ENCODE measurements around the gene PIGU. TPM values are rescaled to one million over a fixed set of nuclear protein-coding genes. Genes with fewer than 3 reads are reported as not detected.
A peak's percentile ranks its signal among the peaks of the same experiment; 100 is the strongest.

PIGU gene
- total and polyA plus RNA-seq, 2 donors (not counting 3 experiments of a cell fraction or from before 2014, with no cell fraction given), result 20.3 to 81.8 TPM

- ChIA-PET CTCF (interaction anchor here (1.0 to 1.1 kb wide), 2 partner anchors 21 to 55 kb away, joined by 3 to 4 read pairs; no protein-coding TSS in a partner anchor), POLR2A (no interaction called here)
- peak; percentile 9 for DNase-seq (ENCODE audit: low read depth, low spot score)
- no peak overlapping the region for H3K9ac ChIP-seq (replicated peaks; ENCODE audit: extremely low read depth, insufficient read depth, low read length)
- H3K9me3 ChIP-seq (replicated peaks; ENCODE audit: control insufficient read depth, insufficient read depth, low read length), result no peaks in the 10 kb centered on the region
- intact Hi-C loops (cut with micrococcal nuclease), result no loop called here
- H3K9me1 ChIP-seq (replicated peaks; ENCODE audit: control insufficient read depth, extremely low read depth, insufficient read depth, low read length), result no peaks in the 10 kb centered on the region
- no peak for FAIRE-seq
- no TSS peak for BruUV-seq (replicated peaks)
- peaks cover 0 to 2% of the 10 kb centered on the region in 2 experiments for H3K36me3 ChIP-seq (ENCODE audit: control insufficient read depth in 2 of 2, extremely low read depth in 1 of 2, insufficient read depth in 2 of 2, low read length in 2 of 2)
- no peaks in the 10 kb centered on the region for H3K4me1 ChIP-seq (ENCODE audit: control insufficient read depth, extremely low read depth, insufficient read depth, low read length)
- H4K20me1 ChIP-seq (replicated peaks; ENCODE audit: control insufficient read depth, extremely low read depth, insufficient read depth, low read length), result no peaks in the 10 kb centered on the region
- no peak overlapping the region for H3K4me3 ChIP-seq (replicated peaks in 1 of 3; ENCODE audit: insufficient read depth in 1 of 3, low read depth in 1 of 3, low read length in 3 of 3)
- TF ChIP-seq FOS (IDR thresholded peaks at IDR 0.05; ENCODE audit: borderline replicate concordance, insufficient read depth, low read length), result no peak
- TF ChIP-seq GATA2 (IDR thresholded peaks at IDR 0.05; ENCODE audit: insufficient read depth, insufficient read length, low read depth, low read length), result no peak
- no peak for TF ChIP-seq POLR2AphosphoS5 (IDR thresholded peaks at IDR 0.05; ENCODE audit: insufficient read depth, low read depth, low read length)
- TF ChIP-seq POLR2A (IDR thresholded peaks at IDR 0.05; ENCODE audit: low read depth, low read length), result no peak
- TF ChIP-seq JUN (IDR thresholded peaks at IDR 0.05; ENCODE audit: borderline replicate concordance, insufficient read depth, insufficient read length, low read depth), result no peak
- TF ChIP-seq MAX (IDR thresholded peaks at IDR 0.05; ENCODE audit: insufficient read depth, insufficient read length), result no peak
- no peak for TF ChIP-seq EZH2 (IDR thresholded peaks at IDR 0.05; ENCODE audit: borderline replicate concordance, low read depth, low read length, severe bottlenecking)
- TF ChIP-seq MYC (IDR thresholded peaks at IDR 0.05; ENCODE audit: low read depth, low read length), result no peak
- H3K4me2 ChIP-seq (ENCODE audit: insufficient read depth, low read length), result no peak overlapping the region
- no peak overlapping the region for H2AFZ ChIP-seq (ENCODE audit: low read depth, low read length)
- no peaks in the 10 kb centered on the region for H3K27me3 ChIP-seq (ENCODE audit: control insufficient read depth in 2 of 2, insufficient read depth in 2 of 2, low read length in 2 of 2)
- no peak overlapping the region for H3K27ac ChIP-seq (ENCODE audit: insufficient read depth, low read depth, low read length)
- dilution Hi-C loops (cut with MboI; ENCODE audit: extremely low pct_ligation_motif_present, low sequenced_read_pairs), result no loop called here
- H3K79me2 ChIP-seq (ENCODE audit: control insufficient read depth, insufficient read depth, low read length), result no peaks in the 10 kb centered on the region
Measured at GRCh38 chr20:34639755-34640222, 37.1 kb downstream of the PIGU start.

GRCh38 chr20:34638532-34638931, 38.4 kb downstream of the PIGU start:
- no TSS peak for BruUV-seq (replicated peaks)
- TF ChIP-seq FOS (IDR thresholded peaks at IDR 0.05; ENCODE audit: borderline replicate concordance, insufficient read depth, low read length), result no peak
- TF ChIP-seq MYC (IDR thresholded peaks at IDR 0.05; ENCODE audit: low read depth, low read length), result no peak
- TF ChIP-seq GATA2 (IDR thresholded peaks at IDR 0.05; ENCODE audit: insufficient read depth, insufficient read length, low read depth, low read length), result no peak
- TF ChIP-seq POLR2AphosphoS5 (IDR thresholded peaks at IDR 0.05; ENCODE audit: insufficient read depth, low read depth, low read length), result no peak
- TF ChIP-seq EZH2 (IDR thresholded peaks at IDR 0.05; ENCODE audit: borderline replicate concordance, low read depth, low read length, severe bottlenecking), result no peak
- TF ChIP-seq JUN (IDR thresholded peaks at IDR 0.05; ENCODE audit: borderline replicate concordance, insufficient read depth, insufficient read length, low read depth), result no peak
- no peak for TF ChIP-seq POLR2A (IDR thresholded peaks at IDR 0.05; ENCODE audit: low read depth, low read length)
- no peak for TF ChIP-seq CTCF (IDR thresholded peaks at IDR 0.05; ENCODE audit: extremely low read depth in 1 of 2, insufficient read depth in 1 of 2, low read depth in 1 of 2, low read length in 2 of 2)
- no peak for TF ChIP-seq MAX (IDR thresholded peaks at IDR 0.05; ENCODE audit: insufficient read depth, insufficient read length)
- H3K9me3 ChIP-seq (replicated peaks; ENCODE audit: control insufficient read depth, insufficient read depth, low read length), result no peaks in the 10 kb centered on the region
- peaks cover 0 to 2% of the 10 kb centered on the region in 2 experiments for H3K36me3 ChIP-seq (ENCODE audit: control insufficient read depth in 2 of 2, extremely low read depth in 1 of 2, insufficient read depth in 2 of 2, low read length in 2 of 2)
- H3K4me3 ChIP-seq (replicated peaks in 1 of 3; ENCODE audit: insufficient read depth in 1 of 3, low read depth in 1 of 3, low read length in 3 of 3), result no peak overlapping the region
- no peaks in the 10 kb centered on the region for H3K79me2 ChIP-seq (ENCODE audit: control insufficient read depth, insufficient read depth, low read length)
- H3K4me1 ChIP-seq (ENCODE audit: control insufficient read depth, extremely low read depth, insufficient read depth, low read length), result no peaks in the 10 kb centered on the region
- no peaks in the 10 kb centered on the region for H4K20me1 ChIP-seq (replicated peaks; ENCODE audit: control insufficient read depth, extremely low read depth, insufficient read depth, low read length)
- no peaks in the 10 kb centered on the region for H3K27me3 ChIP-seq (ENCODE audit: control insufficient read depth in 2 of 2, insufficient read depth in 2 of 2, low read length in 2 of 2)
- no peaks in the 10 kb centered on the region for H3K9me1 ChIP-seq (replicated peaks; ENCODE audit: control insufficient read depth, extremely low read depth, insufficient read depth, low read length)
- H3K27ac ChIP-seq (ENCODE audit: insufficient read depth, low read depth, low read length), result no peak overlapping the region
- H3K9ac ChIP-seq (replicated peaks; ENCODE audit: extremely low read depth, insufficient read depth, low read length), result no peak overlapping the region
- no peak for FAIRE-seq
- CTCF ChIA-PET, result no interaction called here
- dilution Hi-C loops (cut with MboI; ENCODE audit: extremely low pct_ligation_motif_present, low sequenced_read_pairs) (no loop called here), intact Hi-C loops (cut with micrococcal nuclease) (no loop called here)
- H3K4me2 ChIP-seq (ENCODE audit: insufficient read depth, low read length), result no peak overlapping the region
- H2AFZ ChIP-seq (ENCODE audit: low read depth, low read length), result no peak overlapping the region
- POLR2A ChIA-PET, result no interaction called here
- no peak for DNase-seq (ENCODE audit: low read depth, low spot score)

All from endothelial cell of umbilical vein (primary cell).